ENCODE measurements around the gene RPS6KC1. TPM values are rescaled to one million over a fixed set of nuclear protein-coding genes. Genes with fewer than 3 reads are reported as not detected.

The RPS6KC1 gene
- total and polyA plus RNA-seq, 7 experiments from 2014 or later: 5.4 to 18.9 (median 11.5) TPM

- intact Hi-C loops (cut with micrococcal nuclease): no loop called here
Measured at GRCh38 chr1:213251972-213252371, 200.9 kb downstream of the RPS6KC1 start.

GRCh38 chr1:213256438-213257087 is 205.5 kb downstream of the RPS6KC1 start:
- Histone ChIP-seq H3K9me3 (ENCODE audit: control insufficient read depth in 2 of 3, low read length in 3 of 3) (no peaks in the 10 kb centered on the region), H3K27ac (ENCODE audit: low read depth, low read length) (no peak overlapping the region), H3K36me3 (ENCODE audit: control insufficient read depth in 2 of 3, insufficient read depth in 3 of 3, low read length in 3 of 3) (no peaks in the 10 kb centered on the region), H3K4me1 (ENCODE audit: control insufficient read depth in 2 of 2, insufficient read depth in 2 of 2, low read length in 2 of 2) (no peaks in the 10 kb centered on the region), H3K4me3 (ENCODE audit: low read length) (no peak overlapping the region), H3K27me3 (ENCODE audit: control insufficient read depth in 2 of 2, insufficient read depth in 2 of 2, low read length in 2 of 2) (no peaks in the 10 kb centered on the region)
- ChIA-PET POLR2A (interaction anchor here (0.7 kb wide), 1 partner anchor 60 kb away, joined by 3 read pairs; no protein-coding TSS in a partner anchor), CTCF (no interaction called here)
- Mint-ChIP-seq H3K27me3 (no peaks in the 10 kb centered on the region), H3K9me3 (no peaks in the 10 kb centered on the region), H3K4me3 (no peak overlapping the region), H3K4me1 (peaks cover 0 to 2% (median 0%) of the 10 kb centered on the region in 7 donors), H3K36me3 (peaks cover 0 to 45% (median 35%) of the 10 kb centered on the region in 5 donors), H3K27ac (no peak overlapping the region)
- no peak for ATAC-seq
- intact Hi-C loops (cut with micrococcal nuclease): no loop called here
- DNase-seq: no peak

More at GRCh38 chr1:213251972-213252371, 200.9 kb downstream of the RPS6KC1 start:
- ATAC-seq (no peak), DNase-seq (no peak)
- Mint-ChIP-seq H3K27ac (no peak overlapping the region), H3K4me1 (peaks cover 0 to 3% (median 0%) of the 10 kb centered on the region in 7 donors), H3K27me3 (no peaks in the 10 kb centered on the region), H3K9me3 (no peaks in the 10 kb centered on the region), H3K4me3 (no peak overlapping the region), H3K36me3 (peaks cover 0 to 43% (median 29%) of the 10 kb centered on the region in 5 donors)
- ChIA-PET CTCF (no interaction called here), POLR2A (interaction anchor here (0.8 kb wide), 1 partner anchor 17 kb away, joined by 3 read pairs; no protein-coding TSS in a partner anchor)
- Histone ChIP-seq H3K4me3 (ENCODE audit: low read length) (no peak overlapping the region), H3K27ac (ENCODE audit: low read depth, low read length) (no peak overlapping the region), H3K9me3 (ENCODE audit: control insufficient read depth in 2 of 3, low read length in 3 of 3) (no peaks in the 10 kb centered on the region), H3K36me3 (ENCODE audit: control insufficient read depth in 2 of 3, insufficient read depth in 3 of 3, low read length in 3 of 3) (no peaks in the 10 kb centered on the region), H3K27me3 (ENCODE audit: control insufficient read depth in 2 of 2, insufficient read depth in 2 of 2, low read length in 2 of 2) (no peaks in the 10 kb centered on the region), H3K4me1 (ENCODE audit: control insufficient read depth in 2 of 2, insufficient read depth in 2 of 2, low read length in 2 of 2) (no peaks in the 10 kb centered on the region)

- Mint-ChIP-seq H3K4me3 (no peak overlapping the region), H3K27ac (no peak overlapping the region), H3K36me3 (peaks cover 8 to 64% (median 59%) of the 10 kb centered on the region in 5 donors), H3K4me1 (no peaks in the 10 kb centered on the region), H3K27me3 (no peaks in the 10 kb centered on the region), H3K9me3 (peaks cover 0 to 9% (median 0%) of the 10 kb centered on the region in 11 donors)
- ATAC-seq (no peak), DNase-seq (no peak)
- H3K4me1 ChIP-seq (ENCODE audit: control insufficient read depth in 2 of 2, insufficient read depth in 2 of 2, low read length in 2 of 2): no peaks in the 10 kb centered on the region
- H3K27ac ChIP-seq (ENCODE audit: low read depth, low read length): no peak overlapping the region
- no peak overlapping the region for H3K4me3 ChIP-seq (ENCODE audit: low read length)
- no peaks in the 10 kb centered on the region for H3K9me3 ChIP-seq (ENCODE audit: control insufficient read depth in 2 of 3, low read length in 3 of 3)
- POLR2A ChIA-PET: no interaction called here
- intact Hi-C loops (cut with micrococcal nuclease): no loop called here
- CTCF ChIA-PET: no interaction called here
- no peaks in the 10 kb centered on the region for H3K36me3 ChIP-seq (ENCODE audit: control insufficient read depth in 2 of 3, insufficient read depth in 3 of 3, low read length in 3 of 3)
- H3K27me3 ChIP-seq (ENCODE audit: control insufficient read depth in 2 of 2, insufficient read depth in 2 of 2, low read length in 2 of 2): no peaks in the 10 kb centered on the region
Measured at GRCh38 chr1:213260311-213261075, 209.5 kb downstream of the RPS6KC1 start.

- POLR2A ChIA-PET: no interaction called here
- H3K9me3 Mint-ChIP-seq: peaks cover 0 to 34% (median 11%) of the 10 kb centered on the region in 11 donors
- ATAC-seq: no peak
- Histone ChIP-seq H3K4me1 (ENCODE audit: control insufficient read depth in 2 of 2, insufficient read depth in 2 of 2, low read length in 2 of 2) (no peaks in the 10 kb centered on the region), H3K27me3 (ENCODE audit: control insufficient read depth in 2 of 2, insufficient read depth in 2 of 2, low read length in 2 of 2) (no peaks in the 10 kb centered on the region), H3K4me3 (ENCODE audit: low read length) (no peak overlapping the region), H3K27ac (ENCODE audit: low read depth, low read length) (no peak overlapping the region), H3K9me3 (ENCODE audit: control insufficient read depth in 2 of 3, low read length in 3 of 3) (peaks cover 0 to 9% (median 0%) of the 10 kb centered on the region in 3 experiments), H3K36me3 (ENCODE audit: control insufficient read depth in 2 of 3, insufficient read depth in 3 of 3, low read length in 3 of 3) (peaks cover 0 to 8% (median 0%) of the 10 kb centered on the region in 3 experiments)
- H3K27ac Mint-ChIP-seq: no peak overlapping the region
- H3K4me3 Mint-ChIP-seq: no peak overlapping the region
- no peaks in the 10 kb centered on the region for H3K27me3 Mint-ChIP-seq
- DNase-seq: no peak
- intact Hi-C loops (cut with micrococcal nuclease): no loop called here
- no peaks in the 10 kb centered on the region for H3K4me1 Mint-ChIP-seq
- CTCF ChIA-PET: no interaction called here
- peaks cover 16 to 79% (median 77%) of the 10 kb centered on the region in 5 donors for H3K36me3 Mint-ChIP-seq
Measured at GRCh38 chr1:213264531-213264930, 213.5 kb downstream of the RPS6KC1 start.

GRCh38 chr1:213266983-213267772 is 216.1 kb downstream of the RPS6KC1 start:
- POLR2A ChIA-PET: no interaction called here
- Mint-ChIP-seq H3K36me3 (peaks cover 16 to 84% (median 76%) of the 10 kb centered on the region in 5 donors), H3K9me3 (peaks cover 0 to 36% (median 11%) of the 10 kb centered on the region in 11 donors), H3K4me3 (no peak overlapping the region), H3K4me1 (peaks cover 0 to 1% (median 0%) of the 10 kb centered on the region in 7 donors), H3K27me3 (no peaks in the 10 kb centered on the region), H3K27ac (no peak overlapping the region)
- H3K27ac ChIP-seq (ENCODE audit: low read depth, low read length): no peak overlapping the region
- H3K36me3 ChIP-seq (ENCODE audit: control insufficient read depth in 2 of 3, insufficient read depth in 3 of 3, low read length in 3 of 3): peaks cover 0 to 8% (median 0%) of the 10 kb centered on the region in 3 experiments
- H3K27me3 ChIP-seq (ENCODE audit: control insufficient read depth in 2 of 2, insufficient read depth in 2 of 2, low read length in 2 of 2): no peaks in the 10 kb centered on the region
- H3K9me3 ChIP-seq (ENCODE audit: control insufficient read depth in 2 of 3, low read length in 3 of 3): peaks cover 0 to 9% (median 0%) of the 10 kb centered on the region in 3 experiments
- ATAC-seq (no peak), DNase-seq (no peak)
- CTCF ChIA-PET: no interaction called here
- intact Hi-C loops (cut with micrococcal nuclease): loop anchor here in 1 of 2 donors (1.0 kb wide), 1 partner anchor 36 kb away; no protein-coding TSS in a partner anchor
- H3K4me1 ChIP-seq (ENCODE audit: control insufficient read depth in 2 of 2, insufficient read depth in 2 of 2, low read length in 2 of 2): no peaks in the 10 kb centered on the region
- no peak overlapping the region for H3K4me3 ChIP-seq (ENCODE audit: low read length)

- Histone ChIP-seq H3K36me3 (ENCODE audit: control insufficient read depth in 2 of 3, insufficient read depth in 3 of 3, low read length in 3 of 3) (peaks cover 0 to 8% (median 0%) of the 10 kb centered on the region in 3 experiments), H3K27me3 (ENCODE audit: control insufficient read depth in 2 of 2, insufficient read depth in 2 of 2, low read length in 2 of 2) (no peaks in the 10 kb centered on the region), H3K4me1 (ENCODE audit: control insufficient read depth in 2 of 2, insufficient read depth in 2 of 2, low read length in 2 of 2) (no peaks in the 10 kb centered on the region), H3K4me3 (ENCODE audit: low read length) (no peak overlapping the region), H3K27ac (ENCODE audit: low read depth, low read length) (no peak overlapping the region), H3K9me3 (ENCODE audit: control insufficient read depth in 2 of 3, low read length in 3 of 3) (peaks cover 0 to 9% (median 0%) of the 10 kb centered on the region in 3 experiments)
- Mint-ChIP-seq H3K36me3 (peaks cover 18 to 83% (median 78%) of the 10 kb centered on the region in 5 donors), H3K4me1 (peaks cover 0 to 3% (median 0%) of the 10 kb centered on the region in 7 donors), H3K27me3 (no peaks in the 10 kb centered on the region), H3K27ac (no peak overlapping the region), H3K4me3 (no peak overlapping the region), H3K9me3 (peaks cover 0 to 36% (median 11%) of the 10 kb centered on the region in 11 donors)
- ChIA-PET POLR2A (no interaction called here), CTCF (no interaction called here)
- ATAC-seq (no peak), DNase-seq (no peak)
- intact Hi-C loops (cut with micrococcal nuclease): no loop called here
Measured at GRCh38 chr1:213268221-213268620, 217.2 kb downstream of the RPS6KC1 start.

Data from naive thymus-derived CD4-positive, alpha-beta T cell (primary cell).